Stimulated activated CD8-positive, alpha-beta memory T cell treated with anti-CD3 and anti-CD28 coated beads, Interleukin-12 subunit alpha, Interleukin-12 subunit beta, amount 100 ng/mL, for 24 hours (primary cell): Measurements from ENCODE around the gene SERPINA7.
"Not testable (repeated sequence)": the region's sequence is repeated elsewhere in the genome, so short reads cannot be mapped to it uniquely, and the experiment has no call there.

ENCODE experiments used
- DNase-seq: peaks from one replicate; pipeline ENCODE4 v3.0.0-alpha.2; 2020; ENCODE audit errors: extremely low read depth

Gene SERPINA7

GRCh38 chrX:106038625-106039024, at the start of gene SERPINA7:
SERPINA7 (minus strand) TSS chrX:106038727; CDS start chrX:106037058, 1,669 bp downstream.
- DNase-seq, result no peak

GRCh38 chrX:106069048-106069447, 30.5 kb upstream of the SERPINA7 start:
- DNase-seq, result no peak

- DNase-seq, result no peak
Measured at GRCh38 chrX:106050054-106050453, 11.5 kb upstream of the SERPINA7 start.

- DNase-seq, result no peak
Measured at GRCh38 chrX:106042296-106042695, 3.8 kb upstream of the SERPINA7 start.

- no peak for DNase-seq
Measured at GRCh38 chrX:106040861-106041260, 2.3 kb upstream of the SERPINA7 start.

GRCh38 chrX:106039920-106040319, 1.4 kb upstream of the SERPINA7 start:
- no peak for DNase-seq

GRCh38 chrX:106037835-106038473, 573 bp downstream of the SERPINA7 start:
- no peak for DNase-seq

GRCh38 chrX:106036716-106037115, 1.8 kb downstream of the SERPINA7 start:
- DNase-seq, result no peak

GRCh38 chrX:106035064-106035463, 3.5 kb downstream of the SERPINA7 start:
- no peak for DNase-seq

- DNase-seq, result no peak
Measured at GRCh38 chrX:106023947-106024346, 14.6 kb downstream of the SERPINA7 start.

- no peak for DNase-seq
Measured at GRCh38 chrX:106022238-106022637, 16.3 kb downstream of the SERPINA7 start.

GRCh38 chrX:106014119-106014775, 24.3 kb downstream of the SERPINA7 start:
- no peak for DNase-seq

- no peak for DNase-seq
Measured at GRCh38 chrX:106009145-106009544, 29.4 kb downstream of the SERPINA7 start.

- no peak for DNase-seq
Measured at GRCh38 chrX:106007815-106008214, 30.7 kb downstream of the SERPINA7 start.

- DNase-seq, result no peak
Measured at GRCh38 chrX:106005684-106006083, 32.8 kb downstream of the SERPINA7 start.

- DNase-seq, result not testable (repeated sequence)
Measured at GRCh38 chrX:106000609-106001008, 37.9 kb downstream of the SERPINA7 start.

- DNase-seq, result no peak
Measured at GRCh38 chrX:106000203-106000602, 38.3 kb downstream of the SERPINA7 start.

GRCh38 chrX:105999294-105999693, 39.2 kb downstream of the SERPINA7 start:
- DNase-seq, result no peak

- not testable (repeated sequence) for DNase-seq
Measured at GRCh38 chrX:105988487-105988886, 50.0 kb downstream of the SERPINA7 start.
